A673 (cell line): ENCODE results near the gene IGFBP3. TPM values are rescaled to one million over a fixed set of nuclear protein-coding genes. Genes with fewer than 3 reads are reported as not detected.

Source experiments
- BruUV-seq: library from RNA; stranded (reverse); fragments of 400-500 nt; replicated peaks from 2 replicates; lab custom pipeline; 2021; lab: Mats Ljungman, UMichigan
- CTCF ChIA-PET: fragments of 300-600 bp; sonication (Branson Sonifier 250); formaldehyde crosslinking; loops from one replicate; lab custom pipeline; 2022; ENCODE audit warnings: antibody characterized with exemption; lab: Charles Lee
- POLR2A ChIA-PET: fragments of 300-600 bp; sonication (Branson Sonifier 250); formaldehyde crosslinking; loops from one replicate; lab custom pipeline; 2022; ENCODE audit warnings: antibody characterized with exemption; ENCODE audit not compliant: low non-redundant PET; lab: Charles Lee
- DNase-seq: peaks from one replicate; pipeline ENCODE4 v3.0.0-alpha.2; 2015; ENCODE audit warnings: low spot score
- H3K27ac ChIP-seq: fragments of 200-600 bp; sonication (generic); 2 replicates; pipeline ENCODE4 v1.5.1; 2016; ENCODE audit warnings: mixed run types, low read depth, mild to moderate bottlenecking, mixed read lengths, antibody characterized with exemption, low read length; ENCODE audit not compliant: poor library complexity, severe bottlenecking
- H3K27me3 ChIP-seq: fragments of 200-600 bp; sonication (generic); replicated peaks from 2 replicates; pipeline ENCODE4 v1.6.1; 2017; ENCODE audit warnings: mixed run types, low read depth, mild to moderate bottlenecking, mixed read lengths, antibody characterized with exemption, low read length; ENCODE audit not compliant: insufficient read depth, poor library complexity
- H3K36me3 ChIP-seq: fragments of 200-600 bp; sonication (generic); 2 replicates; pipeline ENCODE4 v1.6.1; 2016; ENCODE audit warnings: mixed run types, mild to moderate bottlenecking, mixed read lengths, antibody characterized with exemption, low read length; ENCODE audit not compliant: insufficient read depth, poor library complexity, severe bottlenecking
- H3K4me1 ChIP-seq: fragments of 200-600 bp; sonication (generic); 2 replicates; pipeline ENCODE4 v1.6.1; 2017; ENCODE audit warnings: mixed run types, mild to moderate bottlenecking, mixed read lengths, antibody characterized with exemption, low read length; ENCODE audit not compliant: insufficient read depth, poor library complexity, severe bottlenecking
- H3K4me3 ChIP-seq: fragments of 200-600 bp; sonication (generic); 2 replicates; pipeline ENCODE4 v1.5.1; 2016; ENCODE audit warnings: low read depth, mixed run types, mild to moderate bottlenecking, mixed read lengths, low read length; ENCODE audit not compliant: poor library complexity, severe bottlenecking
- H3K9me3 ChIP-seq: fragments of 200-600 bp; sonication (generic); 2 replicates; pipeline ENCODE4 v1.6.1; 2016; ENCODE audit warnings: mixed run types, low read depth, mild to moderate bottlenecking, mixed read lengths, antibody characterized with exemption, low read length; ENCODE audit not compliant: poor library complexity, severe bottlenecking
- CTCF ChIP-seq: fragments of 300-800, 200-600 bp; sonication (generic); conservative IDR thresholded peaks from 2 replicates; pipeline ENCODE4 v1.5.1; 2017; ENCODE audit warnings: low read depth, mild to moderate bottlenecking, antibody characterized with exemption, low read length, moderate library complexity, mixed read lengths
- EZH2 ChIP-seq: fragments of 200-600 bp; sonication (generic); IDR thresholded peaks from 2 replicates; pipeline ENCODE4 v1.6.1; 2017; ENCODE audit warnings: borderline replicate concordance, low read depth, mild to moderate bottlenecking, mixed read lengths, antibody characterized with exemption, low read length; ENCODE audit not compliant: poor library complexity, severe bottlenecking
- intact Hi-C: fragments of 100-400 bp; cut with micrococcal nuclease; formaldehyde crosslinking; loops from one replicate; pipeline ENCODE4 v1.10.0; 2022; ENCODE audit not compliant: unreplicated experiment
- total RNA-seq: library from RNA; stranded (reverse); gene quantifications from 2 replicates; pipeline ENCODE4 v1.2.3, GENCODE V29; 2021

IGFBP3 gene
- total RNA-seq, 1 experiment from 2014 or later, result 1.1 TPM

- Histone ChIP-seq H3K9me3 (no peaks in the 10 kb centered on the region), H3K36me3 (no peaks in the 10 kb centered on the region), H3K27ac (no peak overlapping the region), H3K4me1 (peaks cover 5% of the 10 kb centered on the region), H3K4me3 (no peak overlapping the region), H3K27me3 (peaks cover 84% of the 10 kb centered on the region)
- CTCF ChIA-PET, result interaction anchor here (0.6 kb wide), 1 partner anchor 1281 kb away, joined by 13 read pairs; no protein-coding TSS in a partner anchor
- no peak for DNase-seq
- no TSS peak for BruUV-seq
- intact Hi-C loops, result loop anchor here (5.0 to 10.0 kb wide), 3 partner anchors 431 to 1333 kb away; no protein-coding TSS in a partner anchor
- no peak for TF ChIP-seq EZH2
- no peak for TF ChIP-seq CTCF
- POLR2A ChIA-PET, result no interaction called here
These were observed 268 bp upstream of the IGFBP3 start for GRCh38 chr7:45921381-45921698.

DNA sequence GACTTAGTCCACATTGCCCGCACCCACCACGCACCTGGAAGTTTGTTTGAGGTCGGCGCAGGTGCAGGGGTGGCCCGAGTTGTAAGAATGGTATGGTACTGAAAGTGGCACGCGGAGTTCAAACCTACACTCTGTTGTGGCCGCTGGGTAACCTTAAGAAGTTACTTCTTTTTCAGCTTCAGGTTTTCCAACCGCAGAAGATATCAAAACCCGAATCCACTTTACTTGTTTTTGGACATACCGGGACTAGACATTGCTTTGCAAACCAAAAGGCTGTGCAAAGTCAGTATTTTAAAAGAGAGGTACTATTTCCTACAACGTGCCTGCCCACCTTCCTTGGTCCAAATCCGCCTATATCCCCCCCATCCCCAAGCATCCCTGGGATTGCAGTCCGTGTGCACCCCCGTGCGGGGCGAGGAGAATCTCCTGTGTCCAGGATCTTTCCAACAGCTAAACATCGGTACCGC is 1.0 kb downstream of the IGFBP3 start:
- no peak for DNase-seq
- Histone ChIP-seq H3K9me3 (no peaks in the 10 kb centered on the region), H3K4me3 (no peak overlapping the region), H3K27me3 (peaks cover 87% of the 10 kb centered on the region), H3K4me1 (peaks cover 5% of the 10 kb centered on the region), H3K36me3 (no peaks in the 10 kb centered on the region), H3K27ac (no peak overlapping the region)
- ChIA-PET POLR2A (no interaction called here), CTCF (no interaction called here)
- no TSS peak for BruUV-seq
- TF ChIP-seq CTCF (no peak), EZH2 (no peak)
- intact Hi-C loops, result loop anchor here (5.0 to 10.0 kb wide), 4 partner anchors 432 to 1905 kb away; no protein-coding TSS in a partner anchor

GRCh38 chr7:45919231-45919784 is 1.8 kb downstream of the IGFBP3 start:
- Histone ChIP-seq H3K27ac (no peak overlapping the region), H3K4me1 (peaks cover 5% of the 10 kb centered on the region), H3K27me3 (peaks cover 85% of the 10 kb centered on the region), H3K9me3 (no peaks in the 10 kb centered on the region), H3K36me3 (no peaks in the 10 kb centered on the region), H3K4me3 (no peak overlapping the region)
- DNase-seq, result no peak
- CTCF ChIA-PET, result no interaction called here
- intact Hi-C loops, result loop anchor here (10.0 kb wide), 1 partner anchor 1905 kb away; no protein-coding TSS in a partner anchor
- BruUV-seq, result no TSS peak
- TF ChIP-seq EZH2 (no peak), CTCF (no peak)
- POLR2A ChIA-PET, result no interaction called here
